Measurements from ENCODE around the gene PRKCZ. TPM values are rescaled to one million over a fixed set of nuclear protein-coding genes. Genes with fewer than 3 reads are reported as not detected.

PRKCZ gene
- total RNA-seq, 2 donors from 2014 or later, result 9.6 to 10.9 TPM

DNA sequence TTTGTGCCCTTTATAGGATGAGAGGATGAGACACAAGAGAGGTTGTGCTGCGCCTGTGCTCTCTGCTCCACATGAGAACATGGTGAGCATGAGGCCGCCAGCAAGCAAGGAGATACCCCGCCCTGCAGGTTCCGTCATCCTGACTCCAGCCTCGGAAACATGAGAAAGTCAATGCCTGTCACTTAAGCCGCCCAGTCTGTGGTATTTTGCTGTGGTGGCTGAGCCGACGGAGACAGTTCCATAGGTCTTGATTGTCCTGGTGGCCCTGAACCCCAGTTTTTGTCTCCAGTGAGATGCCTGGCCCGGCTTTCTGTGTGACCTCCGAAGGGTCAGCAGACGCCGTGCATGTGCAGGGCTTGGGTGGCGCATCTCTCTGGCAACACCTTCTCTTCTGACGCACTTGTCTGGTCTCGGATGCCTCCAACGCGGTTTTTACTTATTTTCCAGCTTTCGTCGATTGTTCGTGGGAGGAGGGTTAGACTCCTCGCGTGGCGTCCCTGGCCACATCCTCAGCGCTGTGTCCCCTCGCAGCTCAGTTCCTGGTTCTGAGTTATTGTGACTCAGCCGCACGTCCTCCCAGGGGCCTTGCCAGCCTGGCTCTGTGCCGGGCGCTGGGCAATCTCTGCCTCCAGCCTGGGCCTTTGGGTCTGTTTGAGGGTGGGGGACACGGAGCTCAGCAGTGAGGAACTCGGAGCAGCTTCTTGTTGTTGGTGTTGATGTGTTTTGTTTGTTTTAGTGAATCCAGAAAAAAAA, 74.4 kb downstream of the PRKCZ start:
- DNase-seq (peak in 1 of 4 donors; percentile 6), ATAC-seq (no peak)
- 91 to 94% methylated on average over 28 to 31 of the region's 31 CpGs for WGBS, 2 donors
- TF ChIP-seq, protein P1, sequence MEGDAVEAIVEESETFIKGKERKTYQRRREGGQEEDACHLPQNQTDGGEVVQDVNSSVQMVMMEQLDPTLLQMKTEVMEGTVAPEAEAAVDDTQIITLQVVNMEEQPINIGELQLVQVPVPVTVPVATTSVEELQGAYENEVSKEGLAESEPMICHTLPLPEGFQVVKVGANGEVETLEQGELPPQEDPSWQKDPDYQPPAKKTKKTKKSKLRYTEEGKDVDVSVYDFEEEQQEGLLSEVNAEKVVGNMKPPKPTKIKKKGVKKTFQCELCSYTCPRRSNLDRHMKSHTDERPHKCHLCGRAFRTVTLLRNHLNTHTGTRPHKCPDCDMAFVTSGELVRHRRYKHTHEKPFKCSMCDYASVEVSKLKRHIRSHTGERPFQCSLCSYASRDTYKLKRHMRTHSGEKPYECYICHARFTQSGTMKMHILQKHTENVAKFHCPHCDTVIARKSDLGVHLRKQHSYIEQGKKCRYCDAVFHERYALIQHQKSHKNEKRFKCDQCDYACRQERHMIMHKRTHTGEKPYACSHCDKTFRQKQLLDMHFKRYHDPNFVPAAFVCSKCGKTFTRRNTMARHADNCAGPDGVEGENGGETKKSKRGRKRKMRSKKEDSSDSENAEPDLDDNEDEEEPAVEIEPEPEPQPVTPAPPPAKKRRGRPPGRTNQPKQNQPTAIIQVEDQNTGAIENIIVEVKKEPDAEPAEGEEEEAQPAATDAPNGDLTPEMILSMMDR (IDR thresholded peaks at IDR 0.05), result no peak
- TF ChIP-seq POLR2A (IDR thresholded peaks at IDR 0.05), result no peak
- Histone ChIP-seq H3K36me3 (replicated peaks in 1 of 2; ENCODE audit: insufficient read depth in 1 of 2, low read depth in 2 of 2) (no peaks in the 10 kb centered on the region), H3K27me3 (no peaks in the 10 kb centered on the region), H3K4me3 (no peak overlapping the region), H3K4me1 (no peaks in the 10 kb centered on the region), H3K9me3 (no peaks in the 10 kb centered on the region), H3K27ac (no peak overlapping the region)
- intact Hi-C loops (cut with DNase I), result no loop called here

DNA sequence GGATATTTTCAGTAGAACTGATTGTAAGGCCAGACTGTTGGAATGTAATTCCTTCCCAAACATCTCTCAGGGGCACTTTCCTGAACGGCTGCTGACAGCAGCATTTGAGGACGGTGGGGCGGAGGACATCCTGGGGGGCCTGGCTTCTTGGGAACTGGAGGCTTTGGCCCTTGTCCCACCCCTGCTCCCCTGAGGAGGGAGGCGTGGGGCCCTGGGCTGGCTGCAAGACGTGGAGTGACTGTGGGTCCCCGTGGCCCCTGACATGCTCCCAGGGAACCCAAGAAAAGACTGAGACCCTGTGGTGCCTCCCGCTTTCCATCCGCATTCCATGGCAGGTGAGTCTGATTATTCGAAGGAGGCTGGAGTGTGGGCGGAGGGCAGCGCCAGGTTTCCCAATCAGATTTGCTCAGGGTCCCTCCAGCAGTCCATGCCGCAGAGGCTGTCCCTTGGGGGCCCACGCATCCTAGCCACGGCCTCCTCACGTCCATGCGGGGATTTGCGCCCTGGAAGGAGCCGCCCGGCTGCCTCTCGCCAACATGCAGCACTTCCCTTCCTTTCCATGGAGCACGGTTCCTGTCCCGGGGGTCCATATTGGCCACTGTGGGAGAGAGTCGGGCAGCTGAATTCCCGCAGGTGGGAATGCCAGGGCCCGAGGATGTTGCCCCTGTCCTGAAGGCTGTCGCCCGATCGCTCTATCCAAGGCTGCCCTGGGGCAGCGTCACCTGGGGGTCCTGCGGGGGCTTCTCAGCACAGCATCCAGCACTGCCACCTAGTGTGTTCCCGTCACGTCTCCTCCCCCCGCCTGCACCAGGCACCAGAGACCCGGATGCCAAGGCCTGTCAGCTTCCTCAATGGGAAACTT, 75.4 kb downstream of the PRKCZ start:
- TF ChIP-seq, protein P1 (IDR thresholded peaks at IDR 0.05), result no peak
- TF ChIP-seq POLR2A (IDR thresholded peaks at IDR 0.05), result no peak
- intact Hi-C loops (cut with DNase I), result no loop called here
- WGBS, 2 donors, result 92 to 94% methylated on average over 32 to 33 of the region's 34 CpGs
- Histone ChIP-seq H3K36me3 (replicated peaks in 1 of 2; ENCODE audit: insufficient read depth in 1 of 2, low read depth in 2 of 2) (no peaks in the 10 kb centered on the region), H3K9me3 (no peaks in the 10 kb centered on the region), H3K27me3 (no peaks in the 10 kb centered on the region), H3K4me3 (no peak overlapping the region), H3K27ac (no peak overlapping the region), H3K4me1 (no peaks in the 10 kb centered on the region)
- no peak for ATAC-seq
- peak in 1 of 4 donors; percentile 5 for DNase-seq

DNA sequence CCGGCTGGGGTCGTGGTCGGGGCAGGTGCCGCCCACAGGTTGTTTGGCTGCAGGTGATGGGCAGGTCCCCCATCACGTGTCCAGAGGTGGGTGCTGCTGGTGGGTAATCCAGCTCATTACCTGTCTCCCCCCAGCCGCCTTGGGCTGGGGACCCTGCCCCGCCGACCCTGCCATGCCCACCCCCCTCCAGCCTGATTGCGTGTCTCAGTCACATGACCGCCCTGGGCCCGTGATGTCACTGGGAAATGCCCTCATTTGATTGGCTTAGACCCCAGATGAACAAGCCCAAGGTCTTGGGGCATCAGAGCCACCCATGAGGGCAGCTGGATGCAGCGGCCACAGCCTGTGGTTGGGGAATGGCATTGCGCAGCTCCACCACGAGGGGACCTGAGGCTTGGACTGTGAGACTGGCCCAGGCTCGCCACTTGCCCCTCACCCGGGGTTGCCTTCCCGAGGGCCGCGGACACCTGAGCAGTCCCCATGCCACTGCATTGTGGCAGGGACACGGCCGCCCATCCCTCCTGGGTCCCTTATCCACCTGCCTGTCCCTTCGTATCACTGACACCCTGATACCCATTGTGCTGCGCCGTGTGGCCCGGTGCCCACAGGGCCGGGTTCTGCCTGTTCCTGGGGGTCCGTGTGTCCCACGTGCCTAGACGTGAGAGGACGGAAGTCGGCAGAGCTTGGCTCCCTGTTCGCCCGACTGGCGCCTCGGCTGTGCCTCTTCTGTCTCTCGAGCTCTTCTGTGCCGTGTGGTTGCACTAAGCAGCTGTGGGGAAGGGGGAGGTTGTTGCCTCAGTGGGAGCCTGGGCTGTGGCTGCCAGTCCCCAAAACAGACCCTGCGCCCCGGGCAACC, 76.3 kb downstream of the PRKCZ start:
- DNase-seq, result peak in 1 of 4 donors; percentile 7
- TF ChIP-seq, protein P1 (IDR thresholded peaks at IDR 0.05), result no peak
- no peak for TF ChIP-seq POLR2A (IDR thresholded peaks at IDR 0.05)
- 85 to 92% methylated on average over 16 to 39 of the region's 39 CpGs for WGBS, 2 donors
- Histone ChIP-seq H3K27me3 (no peaks in the 10 kb centered on the region), H3K9me3 (no peaks in the 10 kb centered on the region), H3K27ac (no peak overlapping the region), H3K4me1 (no peaks in the 10 kb centered on the region), H3K36me3 (replicated peaks in 1 of 2; ENCODE audit: insufficient read depth in 1 of 2, low read depth in 2 of 2) (no peaks in the 10 kb centered on the region), H3K4me3 (no peak overlapping the region)
- intact Hi-C loops (cut with DNase I), result no loop called here
- ATAC-seq, result no peak

DNA sequence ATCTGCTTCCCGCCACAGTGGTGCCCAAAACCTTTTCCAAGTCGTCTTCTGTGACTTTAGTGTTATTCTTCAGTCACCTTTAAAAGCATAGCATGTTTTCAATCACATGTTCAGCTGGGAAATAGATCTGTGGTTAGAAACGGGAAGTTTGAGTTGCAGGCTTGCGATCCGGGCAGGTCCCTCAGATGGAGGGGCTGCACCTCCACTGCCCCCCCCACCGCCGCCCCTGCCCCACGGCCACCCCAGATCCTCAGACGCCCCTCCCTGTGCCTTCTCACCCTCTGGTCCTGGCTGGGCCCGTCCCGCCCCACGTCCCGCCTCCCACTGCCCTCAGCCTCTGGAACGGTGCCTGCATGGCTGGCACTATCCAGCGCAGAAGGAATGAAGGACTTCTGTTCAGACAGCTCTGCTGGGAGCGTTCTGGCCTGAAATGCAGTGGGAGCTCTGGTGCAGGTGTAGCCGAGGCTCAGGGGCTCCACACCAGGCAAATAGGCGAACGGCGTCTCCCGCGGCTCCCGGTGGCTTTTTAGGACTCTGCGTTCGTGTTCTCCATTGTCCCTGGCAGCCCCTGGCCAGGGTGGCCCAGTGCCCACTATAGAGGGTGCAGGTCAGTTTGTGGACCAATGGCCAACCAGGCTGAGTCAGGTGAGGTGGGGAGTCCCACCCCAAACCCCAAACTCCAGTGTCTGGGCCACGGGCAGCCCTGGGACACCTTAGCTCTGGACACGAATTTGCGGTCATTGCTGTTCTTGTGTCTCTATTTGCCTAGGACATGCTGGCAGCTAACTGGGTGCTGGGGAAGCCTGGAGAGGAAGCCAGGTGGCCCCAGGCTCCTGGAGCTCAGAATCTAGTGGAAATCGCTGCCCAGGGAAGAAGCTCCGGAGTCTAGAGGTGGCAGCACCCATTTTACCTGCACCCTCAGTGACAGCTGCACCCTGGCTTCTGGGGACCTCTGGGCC, 77.3 kb downstream of the PRKCZ start:
- WGBS, 2 donors, result 79 to 90% methylated on average over 16 to 22 of the region's 30 CpGs
- ATAC-seq, result no peak

More for the DNA sequence above, 77.3 kb downstream of the PRKCZ start:
- H3K36me3 ChIP-seq (replicated peaks in 1 of 2; ENCODE audit: insufficient read depth in 1 of 2, low read depth in 2 of 2), result no peaks in the 10 kb centered on the region
- H3K4me3 ChIP-seq, result no peak overlapping the region
- intact Hi-C loops (cut with DNase I), result no loop called here
- H3K27me3 ChIP-seq, result no peaks in the 10 kb centered on the region
- peaks cover 4% of the 10 kb centered on the region for H3K4me1 ChIP-seq
- no peaks in the 10 kb centered on the region for H3K9me3 ChIP-seq
- TF ChIP-seq, protein P1 (IDR thresholded peaks at IDR 0.05), result no peak
- TF ChIP-seq POLR2A (IDR thresholded peaks at IDR 0.05), result no peak
- DNase-seq, result peak in 1 of 4 donors; percentile 7
- no peak overlapping the region for H3K27ac ChIP-seq
